Ascending aorta (tissue), 2 donors: ENCODE results near the gene LPAR2. TPM values are rescaled to one million over a fixed set of nuclear protein-coding genes. Genes with fewer than 3 reads are reported as not detected.

ENCODE experiments used
- DNase-seq, 2 donors: peaks; one replicate each; pipeline ENCODE4 v3.0.0-alpha.2; 2019; ENCODE audit warnings: low spot score in 2 of 2
- H3K27ac ChIP-seq, 2 donors: fragments of 200-600 bp; sonication (generic); one replicate each; pipeline ENCODE4 v1.5.1; 2016 to 2017; ENCODE audit warnings: mild to moderate bottlenecking in 1 of 2
- H3K27me3 ChIP-seq: fragments of 200-600 bp; sonication (generic); one replicate; pipeline ENCODE4 v1.5.1; 2017
- H3K36me3 ChIP-seq, 2 donors: fragments of 200-600 bp; sonication (generic); one replicate each; pipeline ENCODE4 v1.5.1; 2016
- H3K4me1 ChIP-seq, 2 donors: fragments of 200-600 bp; sonication (generic); one replicate each; pipeline ENCODE4 v1.5.1; 2016 to 2017; ENCODE audit warnings: mild to moderate bottlenecking in 1 of 2
- H3K4me3 ChIP-seq, 2 donors: fragments of 200-600 bp; sonication (generic); one replicate each; pipeline ENCODE4 v1.5.1; 2016 to 2017; ENCODE audit warnings: mild to moderate bottlenecking in 1 of 2
- H3K9me3 ChIP-seq, 2 donors: fragments of 200-600 bp; sonication (generic); one replicate each; pipeline ENCODE4 v1.5.1; 2016
- CTCF ChIP-seq, 3 experiments: fragments of 200-600 bp in 2 of 3; fragments of 450-650 bp in 1 of 3; sonication (generic) in 2 of 3; IDR thresholded peaks; one replicate each; pipeline ENCODE4 v1.5.1; 2016 to 2019; ENCODE audit warnings: antibody characterized with exemption in 3 of 3, mild to moderate bottlenecking in 1 of 3, moderate library complexity in 1 of 3
- intact Hi-C: fragments of 100-400 bp; cut with DNase I; formaldehyde crosslinking; loops from one replicate; pipeline ENCODE4 v1.15.1; 2023
- total RNA-seq: library from RNA; depleted of rRNA; stranded (reverse); fragments of >200 nt; gene quantifications from one replicate; pipeline ENCODE4 v1.1.0, GENCODE V29; 2016

LPAR2 gene
- total RNA-seq, 1 donor from 2014 or later = 0.75 TPM

- no peaks in the 10 kb centered on the region for H3K4me1 ChIP-seq
- H3K27me3 ChIP-seq = no peaks in the 10 kb centered on the region
- no peak overlapping the region for H3K27ac ChIP-seq
- TF ChIP-seq CTCF (IDR thresholded peaks at IDR 0.05) = no peak
- H3K36me3 ChIP-seq = peaks cover 16 to 20% of the 10 kb centered on the region in 2 donors
- H3K4me3 ChIP-seq = no peak overlapping the region
- DNase-seq = no peak
- intact Hi-C loops = no loop called here
- no peaks in the 10 kb centered on the region for H3K9me3 ChIP-seq
Observed at GRCh38 chr19:19633711-19634515, 5.9 kb upstream of the LPAR2 start.

- Histone ChIP-seq H3K4me1 (peaks cover 6 to 8% of the 10 kb centered on the region in 2 donors), H3K27me3 (peaks cover 10% of the 10 kb centered on the region), H3K36me3 (peaks cover 10 to 20% of the 10 kb centered on the region in 2 donors), H3K9me3 (no peaks in the 10 kb centered on the region), H3K27ac (no peak overlapping the region), H3K4me3 (no peak overlapping the region)
- no peak for DNase-seq
- intact Hi-C loops = no loop called here
- no peak for TF ChIP-seq CTCF (IDR thresholded peaks at IDR 0.05)
Observed at GRCh38 chr19:19632661-19633060, 4.6 kb upstream of the LPAR2 start.

- DNase-seq = no peak
- no peak overlapping the region for H3K27ac ChIP-seq
- no peaks in the 10 kb centered on the region for H3K9me3 ChIP-seq
- H3K4me3 ChIP-seq = no peak overlapping the region
- H3K27me3 ChIP-seq = peaks cover 10% of the 10 kb centered on the region
- H3K4me1 ChIP-seq = peaks cover 6 to 8% of the 10 kb centered on the region in 2 donors
- intact Hi-C loops = no loop called here
- H3K36me3 ChIP-seq = peaks cover 9 to 20% of the 10 kb centered on the region in 2 donors
- TF ChIP-seq CTCF (IDR thresholded peaks at IDR 0.05) = no peak
Observed at GRCh38 chr19:19631346-19631745, 3.3 kb upstream of the LPAR2 start.

GRCh38 chr19:19630426-19630825 is 2.4 kb upstream of the LPAR2 start:
- Histone ChIP-seq H3K4me1 (peaks cover 6 to 8% of the 10 kb centered on the region in 2 donors), H3K27me3 (peaks cover 10% of the 10 kb centered on the region), H3K4me3 (no peak overlapping the region), H3K36me3 (peaks cover 9 to 18% of the 10 kb centered on the region in 2 donors), H3K9me3 (no peaks in the 10 kb centered on the region), H3K27ac (no peak overlapping the region)
- no peak for TF ChIP-seq CTCF (IDR thresholded peaks at IDR 0.05)
- intact Hi-C loops = no loop called here
- DNase-seq = no peak

GRCh38 chr19:19630062-19630414 is 2.0 kb upstream of the LPAR2 start:
- intact Hi-C loops = no loop called here
- DNase-seq = no peak
- Histone ChIP-seq H3K4me3 (no peak overlapping the region), H3K9me3 (no peaks in the 10 kb centered on the region), H3K27ac (no peak overlapping the region), H3K36me3 (peaks cover 9 to 15% of the 10 kb centered on the region in 2 donors), H3K4me1 (peaks cover 6 to 8% of the 10 kb centered on the region in 2 donors), H3K27me3 (peaks cover 10% of the 10 kb centered on the region)
- TF ChIP-seq CTCF (IDR thresholded peaks at IDR 0.05) = no peak
